SK-N-SH (cell line): ENCODE data around the gene C21orf91.

Experiments
- CHD2 ChIP-seq: fragments of 150-350 bp; IDR thresholded peaks from 2 replicates; pipeline ENCODE4 v1.6.1; 2018; ENCODE audit warnings: low read length; ENCODE audit not compliant: partially characterized antibody
- CTCF ChIP-seq: fragments of 200-600 bp; sonication (generic); IDR thresholded peaks from 2 replicates; pipeline ENCODE4 v1.6.1; 2017; ENCODE audit warnings: antibody characterized with exemption, mild to moderate bottlenecking, moderate library complexity
- JUND ChIP-seq: IDR thresholded peaks from 2 replicates; pipeline ENCODE4 v1.4.0; 2012
- NFIC ChIP-seq: IDR thresholded peaks from 2 replicates; pipeline ENCODE4 v1.4.0; 2012; ENCODE audit warnings: borderline replicate concordance
- PBX3 ChIP-seq: IDR thresholded peaks from 2 replicates; pipeline ENCODE4; 2012
- POLR2AphosphoS5 ChIP-seq: IDR thresholded peaks from 2 replicates; pipeline ENCODE4 v1.6.1; 2012; ENCODE audit warnings: low read depth, low read length
- TCF12 ChIP-seq: IDR thresholded peaks from 2 replicates; pipeline ENCODE4 v1.4.0; 2012
- USF1 ChIP-seq: IDR thresholded peaks from 2 replicates; pipeline ENCODE4 v1.4.0; 2012; ENCODE audit warnings: low read depth, borderline replicate concordance
- YY1 ChIP-seq: IDR thresholded peaks from 2 replicates; pipeline ENCODE4 v1.4.0; 2012; ENCODE audit warnings: low read depth, mild to moderate bottlenecking

- TF ChIP-seq USF1, result no peak
- no peak for TF ChIP-seq CTCF
- no peak for TF ChIP-seq POLR2AphosphoS5
- no peak for TF ChIP-seq TCF12
- no peak for TF ChIP-seq PBX3
- no peak for TF ChIP-seq CHD2
- no peak for TF ChIP-seq JUND
- no peak for TF ChIP-seq YY1
- no peak for TF ChIP-seq NFIC
These were observed 706 bp downstream of the C21orf91 start for GRCh38 chr21:17818186-17819113.
